HEK293 (cell line): ENCODE measurements around the gene SCYGR3.

Experiments used
- CTCF ChIA-PET: fragments of 350-600 bp; formaldehyde crosslinking; extraction: SDS; loops from one replicate; lab custom pipeline; 2021; ENCODE audit warnings: antibody characterized with exemption; lab: Yijun Ruan, JAX
- POLR2A ChIA-PET: fragments of 300-600 bp; formaldehyde crosslinking; extraction: SDS; loops from one replicate; lab custom pipeline; 2020; ENCODE audit warnings: antibody characterized with exemption, inconsistent platforms; lab: Yijun Ruan, JAX
- H3K27ac ChIP-seq: fragments of 200-500 bp; sonication (Bioruptor generic); 2 replicates; pipeline ENCODE4 v1.5.1; 2014; ENCODE audit warnings: low read depth, low read length, control low read depth, inconsistent platforms; ENCODE audit errors: extremely low read depth
- H3K36me3 ChIP-seq, 2 experiments: fragments of 200-500 bp in 1 of 2; sonication (Bioruptor generic) in 1 of 2; 1 replicate in 1 of 2; 2 replicates in 1 of 2; pipeline ENCODE4 v1.5.1; 2014 to 2017; ENCODE audit warnings: inconsistent platforms in 2 of 2, low read length in 2 of 2; ENCODE audit not compliant: control insufficient read depth in 2 of 2, insufficient read depth in 1 of 2
- H3K4me1 ChIP-seq: fragments of 200-500 bp; sonication (Bioruptor generic); 2 replicates; pipeline ENCODE4 v1.5.1; 2014; ENCODE audit warnings: mild to moderate bottlenecking, low read length, inconsistent platforms; ENCODE audit not compliant: control insufficient read depth, insufficient read depth
- H3K4me3 ChIP-seq: 2 replicates; pipeline ENCODE4 v1.5.1; 2011; ENCODE audit warnings: low read depth, mild to moderate bottlenecking, control low read depth, low read length, moderate library complexity
- H3K9me3 ChIP-seq: fragments of 200-500 bp; sonication (Bioruptor generic); 2 replicates; pipeline ENCODE4 v1.5.1; 2014; ENCODE audit warnings: low read depth, low read length, inconsistent platforms; ENCODE audit not compliant: control insufficient read depth, insufficient read depth
- PRDM2 ChIP-seq: fragments of 450-650 bp; formaldehyde crosslinking; IDR thresholded peaks from 2 replicates; pipeline ENCODE4 v1.5.1; 2016; ENCODE audit warnings: missing biosample characterization, missing genetic modification characterization, borderline replicate concordance
- ZBTB44 ChIP-seq: fragments of 450-650 bp; IDR thresholded peaks from 2 replicates; pipeline ENCODE4 v1.5.1; 2018; ENCODE audit warnings: missing biosample characterization, mild to moderate bottlenecking, missing genetic modification characterization
- ZNF10 ChIP-seq: fragments of 450-650 bp; formaldehyde crosslinking; IDR thresholded peaks from 2 replicates; pipeline ENCODE4 v1.5.1; 2017; ENCODE audit warnings: missing biosample characterization, missing genetic modification characterization
- ZNF174 ChIP-seq: fragments of 450-650 bp; formaldehyde crosslinking; IDR thresholded peaks from 2 replicates; pipeline ENCODE4 v1.5.0; 2017; ENCODE audit warnings: missing biosample characterization, mild to moderate bottlenecking, missing genetic modification characterization
- ZNF18 ChIP-seq: fragments of 450-650 bp; formaldehyde crosslinking; IDR thresholded peaks from 2 replicates; pipeline ENCODE4 v1.5.1; 2016; ENCODE audit warnings: missing biosample characterization, missing genetic modification characterization
- ZNF248 ChIP-seq: fragments of 450-650 bp; formaldehyde crosslinking; IDR thresholded peaks from 2 replicates; pipeline ENCODE4 v1.5.1; 2017; ENCODE audit warnings: missing biosample characterization, missing genetic modification characterization
- ZNF280D ChIP-seq: fragments of 450-650 bp; formaldehyde crosslinking; IDR thresholded peaks from 2 replicates; pipeline ENCODE4 v1.5.1; 2016; ENCODE audit warnings: missing biosample characterization, missing genetic modification characterization
- ZNF398 ChIP-seq: fragments of 450-650 bp; formaldehyde crosslinking; IDR thresholded peaks from 2 replicates; pipeline ENCODE4 v1.5.1; 2017; ENCODE audit warnings: missing biosample characterization, missing genetic modification characterization
- ZNF426 ChIP-seq: fragments of 450-650 bp; formaldehyde crosslinking; IDR thresholded peaks from 2 replicates; pipeline ENCODE4 v1.5.1; 2017; ENCODE audit warnings: missing biosample characterization, missing genetic modification characterization, mild to moderate bottlenecking, inconsistent platforms, moderate library complexity
- ZNF600 ChIP-seq: fragments of 450-650 bp; formaldehyde crosslinking; IDR thresholded peaks from 2 replicates; pipeline ENCODE4 v1.5.1; 2016; ENCODE audit warnings: missing biosample characterization, missing genetic modification characterization
- ZNF664 ChIP-seq: fragments of 450-650 bp; formaldehyde crosslinking; IDR thresholded peaks from 2 replicates; pipeline ENCODE4 v1.5.1; 2016; ENCODE audit warnings: missing biosample characterization, missing genetic modification characterization
- ZNF792 ChIP-seq: fragments of 450-650 bp; formaldehyde crosslinking; IDR thresholded peaks from 2 replicates; pipeline ENCODE4 v1.5.1; 2016; ENCODE audit warnings: missing biosample characterization, missing genetic modification characterization

SCYGR3 gene

GRCh38 chr2:227625420-227625819, 10.8 kb upstream of the SCYGR3 start (continued):
- TF ChIP-seq ZBTB44 (no peak), ZNF426 (tag by site-specific recombination) (no peak), ZNF792 (tag by site-specific recombination) (no peak), ZNF280D (tag by site-specific recombination) (no peak), ZNF174 (tag by site-specific recombination) (no peak)
- TF ChIP-seq, all 188 proteins: peak for 0

- TF ChIP-seq ZNF600 (tag by site-specific recombination) (no peak), PRDM2 (tag by site-specific recombination) (no peak), ZNF18 (no peak), ZNF664 (tag by site-specific recombination) (no peak), ZNF398 (tag by site-specific recombination) (no peak), ZNF248 (no peak), ZNF10 (no peak)
- CTCF ChIA-PET, result no interaction called here
- Histone ChIP-seq H3K4me3 (no peak overlapping the region), H3K36me3 (no peaks in the 10 kb centered on the region), H3K9me3 (no peaks in the 10 kb centered on the region), H3K4me1 (no peaks in the 10 kb centered on the region), H3K27ac (no peak overlapping the region)
- POLR2A ChIA-PET, result no interaction called here
These were observed 8.6 kb upstream of the SCYGR3 start for GRCh38 chr2:227623226-227623625.
